Measurements from ENCODE around the gene ADORA1. TPM values are rescaled to one million over a fixed set of nuclear protein-coding genes. Genes with fewer than 3 reads are reported as not detected.

The ADORA1 gene
- total and polyA plus RNA-seq, 4 donors: 0.33 to 1.1 (median 0.37) TPM

GRCh38 chr1:203200916-203201315, 73.4 kb downstream of the ADORA1 start:
- no peaks in the 10 kb centered on the region for H3K27me3 ChIP-seq (ENCODE audit: control insufficient read depth in 4 of 4, insufficient read depth in 4 of 4, low read length in 3 of 4)
- no peak for DNase-seq (ENCODE audit: low spot score)
- H3K4me1 ChIP-seq (ENCODE audit: control insufficient read depth in 4 of 4, insufficient read depth in 4 of 4, low read length in 3 of 4): peaks cover 0 to 17% (median 8%) of the 10 kb centered on the region in 4 donors
- H3K36me3 ChIP-seq (ENCODE audit: control insufficient read depth in 4 of 4, insufficient read depth in 3 of 4, low read depth in 1 of 4, low read length in 3 of 4): no peaks in the 10 kb centered on the region
- no peak overlapping the region for H3K4me3 ChIP-seq (ENCODE audit: low read depth in 1 of 3, low read length in 3 of 3)
- H3K9me3 ChIP-seq (ENCODE audit: control insufficient read depth in 4 of 4, low read length in 3 of 4): no peaks in the 10 kb centered on the region
- H3K27ac ChIP-seq (ENCODE audit: low read depth in 1 of 2, low read length in 2 of 2): no peak overlapping the region
- H3K9ac ChIP-seq (ENCODE audit: low read depth in 1 of 2, low read length in 2 of 2): no peak overlapping the region
- no peak for TF ChIP-seq TAF1 (conservative IDR thresholded peaks at IDR 0.05)
- no peak for TF ChIP-seq CTCF (IDR thresholded peaks at IDR 0.05; ENCODE audit: low read depth, low read length, missing input control)
- TF ChIP-seq REST (IDR thresholded peaks at IDR 0.05): no peak
- no peak for TF ChIP-seq EGR1 (IDR thresholded peaks at IDR 0.05; ENCODE audit: low read depth in 2 of 2)
- no peak for TF ChIP-seq ZBTB33 (IDR thresholded peaks at IDR 0.05)
- no peak for TF ChIP-seq NR2F2 (IDR thresholded peaks at IDR 0.05)
- TF ChIP-seq HNF4G (IDR thresholded peaks at IDR 0.05): no peak
- no peak for TF ChIP-seq HNF4A (conservative IDR thresholded peaks at IDR 0.05)
- no peak for TF ChIP-seq MAX (IDR thresholded peaks at IDR 0.05)
- no peak for TF ChIP-seq RAD21 (IDR thresholded peaks at IDR 0.05)
- no peak for TF ChIP-seq YY1 (IDR thresholded peaks at IDR 0.05)
- no peak for TF ChIP-seq FOXA1 (IDR thresholded peaks at IDR 0.05)
- no peak for TF ChIP-seq SP1 (IDR thresholded peaks at IDR 0.05)
- TF ChIP-seq JUND (IDR thresholded peaks at IDR 0.05): no peak
- no peak for TF ChIP-seq GABPA (IDR thresholded peaks at IDR 0.05 in 1 of 2, conservative IDR thresholded peaks at IDR 0.05 in 1 of 2)
- no peak for TF ChIP-seq ATF3 (IDR thresholded peaks at IDR 0.05)
- no peak for TF ChIP-seq RXRA (IDR thresholded peaks at IDR 0.05)
- no peak for TF ChIP-seq FOXA2 (IDR thresholded peaks at IDR 0.05)
- 86% methylated on average over 1 of the region's 1 CpG for whole genome bisulfite sequencing
